Activated T-cell treated with anti-CD3 and anti-CD28 coated beads, Interleukin-2, amount 50 U/mL, for 4 hours (primary cell): ENCODE measurements around the gene ARNT2. TPM values are rescaled to one million over a fixed set of nuclear protein-coding genes. Genes with fewer than 3 reads are reported as not detected.

Experiments
- ATAC-seq, 2 donors: fragments of 200-7000 bp; cut with Tn5 transposase; one replicate each; pipeline ENCODE4 v1.10.0; 2021
- DNase-seq: peaks from one replicate; pipeline ENCODE4 v3.0.0-alpha.2; 2020
- H3K27me3 Mint-ChIP-seq: one replicate; pipeline ENCODE4 v1.8.0; 2021; ENCODE audit warnings: low read depth, mixed read lengths
- H3K36me3 Mint-ChIP-seq: one replicate; pipeline ENCODE4 v1.8.0; 2022; ENCODE audit warnings: mixed read lengths; ENCODE audit not compliant: insufficient read depth
- H3K4me1 Mint-ChIP-seq: one replicate; pipeline ENCODE4 v1.8.0; 2021; ENCODE audit warnings: low read depth, mixed read lengths
- H3K4me3 Mint-ChIP-seq: one replicate; pipeline ENCODE4 v1.8.0; 2021; ENCODE audit warnings: mild to moderate bottlenecking, moderate library complexity, mixed read lengths
- H3K9me3 Mint-ChIP-seq: one replicate; pipeline ENCODE4 v1.8.0; 2021; ENCODE audit warnings: mixed read lengths
- total RNA-seq, 3 donors: library from RNA; stranded (reverse); gene quantifications; one replicate each; pipeline ENCODE4 v1.2.1, GENCODE V29; 2021

The ARNT2 gene
- total RNA-seq, 3 donors from 2014 or later = 0.11 to 0.15 TPM; not detected in 1

GRCh38 chr15:80584973-80585525, 180.9 kb downstream of the ARNT2 start:
- Mint-ChIP-seq H3K27me3 (no peaks in the 10 kb centered on the region), H3K4me3 (no peak overlapping the region), H3K4me1 (no peaks in the 10 kb centered on the region), H3K36me3 (no peaks in the 10 kb centered on the region), H3K9me3 (no peaks in the 10 kb centered on the region)
- ATAC-seq (no peak), DNase-seq (no peak)

DNA sequence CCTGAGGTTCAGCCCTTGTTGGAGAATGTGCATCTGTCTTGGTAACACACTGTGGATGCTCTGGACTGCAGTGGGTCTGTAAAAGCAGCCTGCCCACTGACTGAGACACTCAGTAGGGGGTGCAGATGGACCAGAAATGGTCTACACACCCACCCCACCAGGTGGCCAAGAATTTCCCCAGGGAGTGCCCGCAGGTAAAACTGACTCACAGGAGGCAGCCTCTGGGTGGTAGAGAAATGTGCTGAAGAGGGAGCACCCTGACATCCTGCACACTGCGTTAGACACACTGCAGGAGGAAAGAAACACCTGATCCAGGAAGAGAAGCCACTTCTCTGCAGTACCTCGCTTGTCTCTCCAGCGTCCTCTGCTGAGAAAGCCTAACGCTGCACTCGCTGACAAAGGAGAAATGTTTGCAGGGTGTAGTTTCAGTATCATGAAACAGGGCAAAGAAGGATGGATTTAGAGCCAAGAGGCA, 181.4 kb downstream of the ARNT2 start:
- no peak for ATAC-seq

GRCh38 chr15:80586161-80586560, 182.0 kb downstream of the ARNT2 start:
- Mint-ChIP-seq H3K4me3 (no peak overlapping the region), H3K9me3 (no peaks in the 10 kb centered on the region), H3K27me3 (no peaks in the 10 kb centered on the region), H3K4me1 (no peaks in the 10 kb centered on the region), H3K36me3 (no peaks in the 10 kb centered on the region)
- no peak for ATAC-seq
- DNase-seq = no peak

More for the DNA sequence above, 181.4 kb downstream of the ARNT2 start:
- Mint-ChIP-seq H3K9me3 (no peaks in the 10 kb centered on the region), H3K4me3 (no peak overlapping the region), H3K4me1 (no peaks in the 10 kb centered on the region), H3K27me3 (no peaks in the 10 kb centered on the region), H3K36me3 (no peaks in the 10 kb centered on the region)
- DNase-seq = no peak

DNA sequence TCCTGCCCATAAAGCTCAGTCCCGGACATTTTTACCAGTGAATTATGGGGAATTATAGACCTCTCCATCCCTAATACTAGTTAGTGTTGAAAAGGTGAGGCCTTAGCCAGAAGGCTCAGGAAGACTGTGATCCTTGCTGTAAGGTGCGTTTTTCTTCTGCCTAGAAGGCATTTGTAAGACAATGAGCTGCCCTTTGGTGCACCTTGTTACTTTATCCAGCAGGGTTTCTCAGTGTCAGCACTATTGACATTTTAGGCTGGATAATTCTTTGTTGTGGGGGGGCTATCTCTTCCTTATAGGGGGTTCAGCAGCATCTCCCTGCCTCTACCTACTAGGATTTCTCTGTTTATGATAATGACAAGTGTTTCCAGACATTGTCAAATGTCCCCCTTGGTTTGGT, 182.8 kb downstream of the ARNT2 start:
- Mint-ChIP-seq H3K4me3 (no peak overlapping the region), H3K4me1 (no peaks in the 10 kb centered on the region), H3K9me3 (no peaks in the 10 kb centered on the region), H3K36me3 (no peaks in the 10 kb centered on the region), H3K27me3 (no peaks in the 10 kb centered on the region)
- ATAC-seq (no peak), DNase-seq (no peak)

DNA sequence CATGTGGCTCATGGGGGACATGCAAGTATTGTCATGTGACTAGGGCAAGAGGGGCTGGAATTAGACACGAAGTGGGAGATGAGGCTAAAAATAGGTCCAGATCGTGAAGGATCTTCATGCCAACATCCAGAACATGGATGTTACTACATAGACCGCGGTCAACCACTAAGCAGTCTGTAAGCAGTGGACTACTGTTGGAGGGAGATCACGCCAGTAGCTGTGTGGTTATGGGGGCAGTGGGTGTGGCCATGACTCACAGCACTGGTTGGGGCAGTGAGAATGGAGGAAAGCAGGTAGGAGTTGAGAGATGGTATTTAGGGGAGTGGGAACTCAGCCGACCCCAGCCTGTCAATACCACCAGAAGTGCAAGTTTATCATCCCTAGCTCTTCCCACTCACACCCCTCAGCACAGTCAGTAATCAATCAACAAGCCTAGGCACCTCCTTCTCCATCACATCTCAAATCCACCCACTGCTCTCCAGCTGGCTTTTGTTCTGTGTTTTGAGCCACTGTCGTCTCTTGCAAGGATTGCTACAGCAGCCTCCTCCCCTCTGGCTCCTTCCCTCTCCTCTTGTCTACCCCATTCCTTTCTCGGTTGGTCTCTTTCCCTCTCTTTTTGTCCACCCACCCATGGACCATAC, 183.8 kb downstream of the ARNT2 start:
- DNase-seq (no peak), ATAC-seq (no peak)
- H3K27me3 Mint-ChIP-seq = no peaks in the 10 kb centered on the region
- no peaks in the 10 kb centered on the region for H3K4me1 Mint-ChIP-seq
- no peaks in the 10 kb centered on the region for H3K9me3 Mint-ChIP-seq
- H3K4me3 Mint-ChIP-seq = no peak overlapping the region
- no peaks in the 10 kb centered on the region for H3K36me3 Mint-ChIP-seq

GRCh38 chr15:80588801-80589200, 184.6 kb downstream of the ARNT2 start:
- Mint-ChIP-seq H3K4me1 (no peaks in the 10 kb centered on the region), H3K4me3 (no peak overlapping the region), H3K9me3 (no peaks in the 10 kb centered on the region), H3K27me3 (peaks cover 2% of the 10 kb centered on the region), H3K36me3 (no peaks in the 10 kb centered on the region)
- no peak for DNase-seq
- ATAC-seq = no peak

DNA sequence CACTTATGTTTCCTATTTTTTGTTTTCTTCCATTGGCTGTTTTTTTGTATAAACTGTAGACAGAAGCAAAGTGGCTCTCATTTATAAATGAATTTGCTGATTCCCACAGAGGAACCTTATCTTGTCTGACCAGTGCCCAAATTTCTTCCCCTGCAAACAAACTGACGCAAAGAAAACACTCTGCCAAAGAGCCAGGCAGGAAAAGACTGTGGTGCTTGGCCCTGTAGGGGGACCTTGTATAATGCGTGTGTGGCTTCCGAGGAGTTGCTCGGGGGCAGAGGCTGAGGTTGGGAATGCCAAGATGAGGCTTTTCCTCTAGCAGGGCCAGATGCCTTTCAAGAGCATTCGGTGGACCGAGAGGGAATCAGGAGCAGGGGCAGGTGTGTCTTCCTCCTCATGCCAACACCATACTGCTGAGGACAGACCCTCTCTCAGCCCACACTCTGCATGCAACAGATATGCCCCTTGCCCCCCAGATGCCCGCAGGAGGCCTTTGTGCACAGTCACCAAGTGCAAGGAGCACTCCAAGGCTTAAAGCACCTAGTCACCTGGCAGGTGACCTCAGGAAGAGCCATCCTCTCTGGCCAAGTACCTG, 186.7 kb downstream of the ARNT2 start:
- ATAC-seq (no peak), DNase-seq (no peak)
- Mint-ChIP-seq H3K27me3 (peaks cover 2% of the 10 kb centered on the region), H3K4me3 (no peak overlapping the region), H3K36me3 (no peaks in the 10 kb centered on the region), H3K4me1 (no peaks in the 10 kb centered on the region), H3K9me3 (no peaks in the 10 kb centered on the region)

- ATAC-seq = no peak
- no peak for DNase-seq
- no peaks in the 10 kb centered on the region for H3K36me3 Mint-ChIP-seq
- no peak overlapping the region for H3K4me3 Mint-ChIP-seq
- H3K9me3 Mint-ChIP-seq = no peaks in the 10 kb centered on the region
- H3K27me3 Mint-ChIP-seq = peaks cover 2% of the 10 kb centered on the region
- no peaks in the 10 kb centered on the region for H3K4me1 Mint-ChIP-seq
Observed at GRCh38 chr15:80591471-80591870, 187.3 kb downstream of the ARNT2 start.

DNA sequence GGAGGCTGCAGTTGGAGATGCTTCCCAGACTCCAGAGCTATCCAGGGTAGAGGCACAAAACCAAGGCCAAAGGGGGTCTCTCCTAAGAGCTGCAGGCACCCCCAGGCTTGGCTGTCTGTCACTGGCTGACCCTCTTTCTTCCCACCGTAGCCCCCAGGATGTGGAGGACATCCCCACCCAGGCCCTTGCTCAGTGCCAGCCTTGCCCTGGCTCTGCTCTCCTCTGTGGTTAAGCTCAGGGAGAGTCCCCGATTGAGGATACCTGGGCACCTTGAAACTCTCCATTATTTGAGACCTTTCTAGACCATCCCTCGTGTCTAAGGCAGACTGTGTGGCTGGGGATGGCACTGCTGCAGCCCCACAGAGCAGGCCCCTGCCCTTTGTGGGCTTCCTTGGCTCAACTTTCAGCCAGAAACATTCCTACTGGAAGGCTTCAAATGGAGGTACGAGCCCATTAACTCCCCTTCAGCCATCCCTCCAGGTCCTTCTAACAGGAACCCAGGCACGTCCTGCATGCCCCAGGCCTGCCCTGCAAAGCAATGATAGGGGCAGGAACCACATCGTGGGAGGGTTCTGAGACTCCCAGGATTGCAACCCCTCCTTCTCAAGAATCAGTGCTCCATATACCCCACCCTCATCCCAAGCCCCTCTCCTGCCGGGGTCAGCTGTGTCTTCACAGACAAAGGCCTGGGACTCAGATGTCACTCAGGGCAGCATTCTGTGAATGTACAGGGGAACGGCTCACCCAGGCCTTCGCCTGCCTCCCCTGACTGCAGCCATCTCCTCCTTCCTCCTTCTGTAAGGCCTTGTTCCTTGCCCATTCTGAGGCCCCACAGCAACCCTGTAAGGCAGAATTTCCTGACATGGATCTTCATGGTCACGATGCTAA, 188.0 kb downstream of the ARNT2 start:
- ATAC-seq (no peak), DNase-seq (no peak)
- Mint-ChIP-seq H3K4me1 (no peaks in the 10 kb centered on the region), H3K36me3 (no peaks in the 10 kb centered on the region), H3K4me3 (no peak overlapping the region), H3K9me3 (no peaks in the 10 kb centered on the region), H3K27me3 (peaks cover 4% of the 10 kb centered on the region)

DNA sequence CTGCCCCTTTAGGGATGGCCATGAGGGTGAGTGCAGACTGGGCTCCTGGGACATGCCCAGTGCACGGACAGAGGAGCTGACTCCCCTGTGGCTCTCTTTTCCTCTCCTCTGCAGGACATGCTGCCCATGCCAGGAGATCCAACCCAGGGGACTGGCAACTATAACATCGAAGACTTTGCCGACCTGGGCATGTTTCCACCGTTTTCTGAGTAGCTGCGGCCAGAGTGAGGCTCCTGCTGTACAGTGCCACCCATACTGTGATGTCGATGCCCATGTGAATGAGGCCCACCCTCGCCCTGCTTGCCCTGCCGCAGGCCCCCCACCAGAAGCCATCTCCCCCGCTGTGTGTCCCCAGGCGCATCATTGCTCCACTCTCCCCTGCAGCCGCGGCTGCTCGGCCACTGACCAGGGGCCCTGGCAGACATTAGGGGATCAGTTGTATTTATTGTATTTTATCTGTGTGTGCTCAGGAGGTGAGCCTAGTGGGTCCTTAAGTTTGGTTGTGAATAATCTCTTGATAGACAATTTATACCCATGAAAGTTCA, 189.4 kb downstream of the ARNT2 start:
- no peaks in the 10 kb centered on the region for H3K36me3 Mint-ChIP-seq
- no peak for ATAC-seq
- no peak overlapping the region for H3K4me3 Mint-ChIP-seq
- peaks cover 5% of the 10 kb centered on the region for H3K27me3 Mint-ChIP-seq
- H3K9me3 Mint-ChIP-seq = no peaks in the 10 kb centered on the region
- no peak for DNase-seq
- no peaks in the 10 kb centered on the region for H3K4me1 Mint-ChIP-seq

DNA sequence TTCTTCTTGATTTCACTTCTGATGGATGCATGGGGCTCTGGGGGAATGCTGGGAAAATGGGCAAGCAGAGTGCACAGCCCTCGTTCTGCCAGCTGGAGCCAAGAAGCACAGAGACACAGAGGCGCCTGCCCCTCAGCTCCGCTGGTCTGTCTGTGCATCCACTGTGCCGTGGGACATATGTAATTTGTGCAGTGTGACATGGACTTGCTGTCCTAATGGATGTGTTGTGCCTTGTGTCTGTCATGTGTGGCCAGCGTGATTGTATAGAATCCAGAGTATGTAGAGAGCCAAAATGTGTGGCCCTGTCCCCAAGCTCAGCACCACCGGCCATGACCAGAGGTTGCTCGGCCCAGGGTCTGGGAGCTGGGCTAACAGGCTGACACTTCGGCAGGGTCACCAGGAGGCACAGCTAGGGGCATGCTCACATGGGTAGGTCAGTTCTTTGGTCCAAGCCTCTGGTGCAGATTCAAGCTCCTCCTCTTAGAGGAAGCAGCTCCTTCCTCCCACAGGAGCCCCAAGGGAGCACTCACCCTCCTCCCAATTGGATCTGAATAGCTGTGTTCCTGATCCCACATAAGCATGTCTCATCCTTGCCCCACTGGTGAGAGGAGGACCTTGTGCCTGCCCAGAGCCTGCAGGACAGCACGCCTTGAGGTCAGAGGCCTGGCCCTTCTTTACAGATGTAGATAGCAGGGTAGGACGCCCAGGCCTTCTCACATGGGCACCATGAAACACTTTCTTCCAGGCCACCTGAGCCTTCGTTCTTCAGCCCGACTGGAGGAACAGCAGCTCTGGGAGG, 190.1 kb downstream of the ARNT2 start:
- Mint-ChIP-seq H3K9me3 (no peaks in the 10 kb centered on the region), H3K4me3 (no peak overlapping the region), H3K4me1 (no peaks in the 10 kb centered on the region), H3K27me3 (peaks cover 7% of the 10 kb centered on the region), H3K36me3 (no peaks in the 10 kb centered on the region)
- DNase-seq = no peak
- no peak for ATAC-seq

- H3K4me1 Mint-ChIP-seq = no peaks in the 10 kb centered on the region
- H3K27me3 Mint-ChIP-seq = peaks cover 9% of the 10 kb centered on the region
- ATAC-seq (no peak), DNase-seq (no peak)
- no peaks in the 10 kb centered on the region for H3K36me3 Mint-ChIP-seq
- H3K9me3 Mint-ChIP-seq = no peaks in the 10 kb centered on the region
- no peak overlapping the region for H3K4me3 Mint-ChIP-seq
Observed at GRCh38 chr15:80595396-80595795, 191.2 kb downstream of the ARNT2 start.

DNA sequence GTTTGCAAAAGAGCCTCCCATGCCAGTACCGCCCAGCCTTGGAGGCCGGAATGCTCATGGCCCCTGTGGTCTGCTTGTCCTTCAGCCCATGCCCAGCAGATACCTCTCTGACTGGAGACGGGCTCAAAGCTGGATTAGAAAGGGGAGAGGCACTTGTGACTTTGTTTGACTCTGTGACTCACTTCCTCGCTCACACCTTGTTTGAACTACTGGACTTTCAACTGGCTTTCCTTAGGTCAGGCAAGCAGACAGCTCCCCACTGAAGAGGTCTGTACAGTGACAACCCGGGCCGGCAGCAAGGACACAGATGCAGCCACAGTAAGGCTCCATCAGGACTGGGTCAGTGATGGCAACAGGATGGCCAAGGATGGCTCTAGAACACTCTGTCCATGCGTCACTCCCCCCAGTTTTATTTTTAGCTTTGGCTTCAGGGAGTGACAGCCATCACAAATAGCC, 192.4 kb downstream of the ARNT2 start:
- Mint-ChIP-seq H3K4me1 (no peaks in the 10 kb centered on the region), H3K9me3 (no peaks in the 10 kb centered on the region), H3K36me3 (no peaks in the 10 kb centered on the region), H3K4me3 (no peak overlapping the region), H3K27me3 (peaks cover 9% of the 10 kb centered on the region)
- DNase-seq (no peak), ATAC-seq (no peak)
